Fibroblast of gingiva (primary cell): ENCODE data around the gene IFTAP.

ENCODE experiments used
- DNase-seq: peaks from one replicate; pipeline ENCODE4 v3.0.0-alpha.2; 2011; ENCODE audit warnings: low read depth

IFTAP gene

DNA sequence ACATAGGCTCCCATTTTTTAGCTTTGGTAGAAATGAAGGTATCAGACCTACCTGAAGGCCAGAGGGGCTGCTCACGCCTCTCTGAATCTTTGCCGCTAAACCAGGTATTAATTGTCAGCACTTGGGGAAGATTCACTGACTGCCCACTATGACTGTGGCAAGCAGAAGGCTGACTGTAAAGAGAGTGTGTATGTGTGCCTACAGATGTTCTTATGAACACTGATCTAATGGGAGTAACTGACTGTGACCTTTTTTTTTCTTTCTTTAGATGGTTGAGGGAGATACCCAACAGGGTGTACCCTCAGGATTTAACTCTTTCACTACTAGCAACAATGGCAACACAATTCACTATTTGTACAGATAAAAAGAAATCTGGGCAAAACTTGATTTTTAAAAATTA is 3.7 kb downstream of the IFTAP start, which contains the start of gene RAG2:
RAG2 (minus strand) TSS at position 186 of the 400 bp plus-strand sequence. CDS start 4,068 bp downstream, outside the sequence.
- DNase-seq = no peak

DNA sequence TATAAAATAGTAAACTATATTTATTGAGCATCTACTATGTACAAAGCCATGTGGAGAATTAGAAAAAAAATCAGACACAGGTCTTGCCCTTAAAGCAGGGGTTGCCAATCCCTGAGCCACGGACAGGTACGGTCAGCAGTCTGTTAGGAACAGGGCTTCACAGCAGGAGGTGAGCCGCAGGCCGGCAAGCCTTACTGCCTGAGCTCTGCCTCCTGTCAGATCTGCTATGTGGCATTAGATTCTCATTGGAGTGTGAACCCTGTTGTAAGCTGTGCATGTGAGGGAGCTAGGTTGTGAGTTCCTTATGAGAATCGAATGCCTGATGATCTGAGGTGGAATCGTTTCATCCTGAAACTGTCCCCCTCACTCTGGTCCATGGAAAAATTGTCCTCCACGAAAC is 5.9 kb downstream of the IFTAP start:
- DNase-seq = no peak

DNA sequence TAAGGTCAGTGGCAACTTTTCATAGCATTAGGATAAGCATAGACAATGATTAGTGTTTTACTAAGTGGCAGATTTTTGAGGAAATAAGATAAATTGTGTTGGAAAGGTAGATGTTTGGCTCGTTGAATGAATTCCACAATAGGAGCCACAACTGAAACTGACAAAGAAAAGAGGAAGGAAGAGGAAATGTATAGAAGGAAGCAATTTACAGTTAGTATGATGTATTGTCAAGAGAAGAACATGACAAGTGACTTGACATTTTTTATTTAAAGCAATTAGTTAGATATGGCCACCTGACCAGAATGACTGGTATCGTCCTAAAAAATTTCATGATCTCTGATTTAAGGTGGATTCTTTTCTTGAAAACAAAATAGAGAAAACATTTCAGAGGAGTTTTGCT is 6.9 kb downstream of the IFTAP start:
- DNase-seq = no peak

DNA sequence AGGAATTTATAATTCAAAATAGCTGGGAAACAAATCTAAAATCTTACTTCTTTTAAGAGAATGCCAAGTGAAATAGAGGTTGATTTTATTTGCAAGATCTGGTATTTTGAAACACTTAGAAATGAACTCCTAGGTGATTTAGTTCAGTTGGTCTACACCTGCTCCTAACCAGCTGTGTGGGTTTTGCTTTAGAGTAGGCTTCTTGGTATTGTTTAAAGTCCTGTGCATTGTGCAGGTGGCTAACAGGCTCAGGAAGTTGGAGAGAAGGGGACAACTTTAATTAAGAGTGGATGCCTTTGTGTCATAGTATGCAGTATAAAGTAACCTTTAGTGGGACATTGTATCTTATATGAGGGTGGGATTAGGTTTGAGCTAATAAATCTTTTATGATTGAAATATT is 7.8 kb downstream of the IFTAP start:
- no peak for DNase-seq

DNA sequence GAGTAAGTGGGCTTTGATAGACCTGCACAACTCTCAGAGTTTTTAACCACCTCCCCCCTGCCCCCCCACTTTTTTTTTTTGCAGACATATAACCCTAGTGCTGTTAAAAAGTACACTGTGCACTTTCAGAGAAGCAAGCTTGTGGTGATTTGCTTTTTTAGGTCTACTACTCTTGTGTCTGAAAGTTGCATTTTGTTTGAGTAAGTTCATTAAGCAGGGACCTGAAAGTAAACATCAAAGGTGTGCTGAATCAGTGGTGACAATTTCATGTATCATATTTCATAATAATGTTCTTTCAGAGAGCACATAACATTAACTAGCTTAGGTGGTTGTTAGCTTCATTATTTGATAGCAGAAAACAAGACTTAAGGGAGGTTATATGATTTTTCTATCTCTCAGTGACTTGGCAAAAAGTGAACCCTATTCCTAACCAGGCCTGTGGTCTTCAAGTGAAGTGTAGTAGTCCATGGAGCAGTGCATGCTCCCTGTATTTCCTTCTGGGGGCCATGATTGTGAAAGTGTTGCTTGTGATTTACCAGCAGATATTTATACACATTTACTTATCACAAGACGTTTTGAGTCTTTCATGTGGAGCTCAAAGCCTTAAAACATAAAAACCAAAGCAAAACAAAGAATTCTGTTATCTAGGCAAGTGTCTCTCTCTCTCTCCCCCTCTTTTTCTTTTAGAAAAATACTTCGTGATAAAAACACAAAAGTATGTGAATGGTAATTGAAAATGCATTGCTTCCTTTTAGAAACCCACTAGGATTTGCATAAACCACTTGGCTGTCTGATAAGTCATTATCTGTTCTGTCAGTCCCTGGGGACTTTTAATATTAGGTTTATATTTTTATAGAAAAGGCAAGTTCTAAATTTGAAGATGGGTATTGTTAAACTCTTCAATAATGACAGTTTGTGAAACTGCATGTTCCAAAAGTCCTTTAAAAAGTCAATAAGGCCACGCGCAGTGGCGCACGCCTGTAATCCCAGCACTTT is 11.2 kb downstream of the IFTAP start:
- no peak for DNase-seq

DNA sequence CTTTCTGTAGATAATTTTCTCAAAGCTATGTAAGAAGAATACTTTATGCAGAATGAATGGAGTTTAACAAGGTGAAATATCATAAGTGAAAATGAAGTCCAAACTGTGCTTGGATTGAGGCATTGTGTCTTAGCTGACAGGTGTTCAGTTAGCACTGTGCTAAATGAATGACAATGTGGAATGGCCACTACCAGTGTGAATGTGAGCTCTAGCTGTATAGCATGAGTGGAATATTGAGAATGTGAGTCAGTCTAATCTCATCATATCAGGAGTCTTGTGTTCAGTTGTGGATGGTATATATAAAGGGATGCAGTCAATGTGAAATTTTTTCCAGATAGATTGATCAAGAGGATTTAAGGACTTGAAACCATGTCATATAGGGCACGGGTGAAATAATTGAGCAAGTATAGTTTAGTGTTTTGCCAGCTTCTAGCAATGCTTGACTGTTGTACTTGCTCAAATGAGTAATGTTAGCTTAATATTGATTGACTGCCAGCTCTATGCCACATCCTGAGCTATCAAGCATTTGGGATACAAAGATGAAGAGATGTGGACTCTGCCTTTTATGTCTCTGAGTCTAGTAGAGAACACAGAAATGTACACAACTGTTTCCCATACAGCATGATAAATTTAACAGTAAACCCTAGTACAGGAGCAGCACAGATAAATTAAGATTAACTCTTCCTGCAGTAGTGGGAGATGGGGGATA is 14.3 kb downstream of the IFTAP start:
- no peak for DNase-seq

DNA sequence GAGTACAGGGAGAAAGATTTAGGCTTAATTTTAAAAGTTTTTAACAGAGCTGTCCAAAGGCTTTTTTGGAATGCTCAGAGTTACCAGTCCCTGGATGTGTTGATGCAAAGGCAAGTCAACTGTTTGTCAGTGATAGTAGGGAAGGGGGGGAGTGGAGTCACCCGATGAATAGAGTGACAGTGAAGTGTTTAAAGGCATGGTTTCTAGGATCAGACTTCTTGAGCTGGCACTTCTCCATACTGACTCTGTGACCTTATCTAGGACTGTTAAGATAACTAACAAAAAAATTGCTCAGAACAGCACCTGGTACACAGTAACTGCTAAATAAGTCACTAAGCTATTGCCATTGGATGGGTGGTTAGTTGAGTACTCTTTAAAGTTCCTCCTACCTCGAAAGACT is 15.1 kb downstream of the IFTAP start:
- DNase-seq = no peak

DNA sequence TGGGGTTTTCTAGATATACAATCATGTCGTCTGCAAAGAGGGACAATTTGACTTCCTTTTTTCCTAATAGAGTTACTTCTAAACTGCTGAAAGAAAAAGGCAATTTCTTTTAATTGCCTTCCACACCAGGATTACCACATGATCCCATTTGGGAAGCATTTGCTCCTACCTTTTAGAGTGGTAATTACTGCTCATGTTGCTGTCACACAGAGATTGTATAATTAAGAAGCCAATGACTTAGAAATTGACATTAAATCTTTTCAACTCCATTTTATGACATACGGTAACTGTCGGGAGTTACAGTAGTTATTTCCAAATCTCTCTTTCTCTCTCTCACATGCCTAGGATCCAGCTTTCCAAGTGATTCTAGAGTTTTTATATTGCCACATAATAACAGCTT is 21.5 kb downstream of the IFTAP start:
- no peak for DNase-seq

DNA sequence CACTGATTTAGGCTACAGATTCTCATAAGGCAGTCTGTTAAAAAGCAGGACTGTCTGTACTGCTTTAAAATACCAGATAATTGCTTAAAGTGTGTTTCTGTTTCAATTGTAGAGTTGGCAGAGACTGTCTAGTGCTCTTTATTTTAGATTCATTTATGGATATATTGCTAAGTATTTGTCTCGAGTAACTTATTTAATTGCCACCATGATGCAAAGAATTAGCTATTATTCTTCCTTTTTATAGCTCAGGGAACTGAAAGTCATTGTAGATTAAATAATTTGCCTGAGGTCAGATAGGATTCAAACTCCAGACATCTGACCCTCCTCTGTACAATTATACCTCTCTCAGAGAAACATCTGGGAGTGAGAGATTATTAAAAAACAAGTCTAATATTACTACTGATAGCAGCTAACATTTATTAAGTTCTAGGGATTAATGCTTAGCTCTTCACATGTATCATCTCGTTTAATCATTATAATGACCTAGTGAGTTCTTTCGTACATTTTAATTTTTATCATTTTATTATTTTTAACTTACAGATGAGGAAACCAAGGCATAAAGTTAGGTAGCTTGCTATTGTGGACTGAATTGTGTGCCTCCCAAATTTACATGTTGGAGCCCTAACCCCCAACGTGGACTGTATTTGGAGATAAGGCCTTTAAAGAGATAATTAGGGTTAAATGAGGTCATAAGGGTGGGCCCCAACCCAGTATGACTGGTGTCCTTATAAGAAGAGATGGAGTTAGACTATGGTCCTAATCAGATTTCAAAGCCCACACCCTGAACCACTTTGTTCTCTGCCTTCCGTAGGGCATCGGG is 23.5 kb downstream of the IFTAP start:
- no peak for DNase-seq

DNA sequence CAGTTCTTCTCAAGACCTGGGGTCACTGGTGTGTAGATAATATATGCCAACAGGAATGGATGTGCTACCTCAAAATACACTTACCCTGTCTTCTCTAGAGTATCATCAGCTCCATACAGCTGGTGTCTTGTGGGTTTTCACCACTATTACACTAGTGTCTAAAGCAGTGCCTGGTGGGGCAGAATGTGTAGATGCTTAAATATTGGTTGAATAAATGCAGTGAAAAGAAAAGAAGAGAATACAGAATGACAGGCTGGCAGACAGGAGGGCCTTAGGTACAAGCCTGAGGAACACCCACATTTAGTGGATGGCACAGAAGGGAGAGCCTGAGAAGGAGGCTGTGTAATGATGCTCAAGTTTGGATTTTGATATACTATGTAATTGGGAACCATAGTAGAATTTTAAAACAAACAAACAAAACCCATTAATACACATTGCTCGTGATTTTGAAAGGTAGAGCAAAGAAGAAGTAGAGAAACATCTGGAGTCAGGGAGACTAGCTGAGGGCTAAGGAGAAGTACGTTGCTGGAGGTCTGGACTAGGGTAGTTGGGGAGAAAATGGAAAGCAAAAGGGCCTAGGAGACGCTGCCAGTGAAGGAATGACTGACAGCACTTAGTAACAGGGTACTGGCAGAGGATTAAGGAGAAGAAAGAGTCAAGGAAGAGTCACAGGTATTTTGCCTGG is 24.2 kb downstream of the IFTAP start:
- DNase-seq = no peak

DNA sequence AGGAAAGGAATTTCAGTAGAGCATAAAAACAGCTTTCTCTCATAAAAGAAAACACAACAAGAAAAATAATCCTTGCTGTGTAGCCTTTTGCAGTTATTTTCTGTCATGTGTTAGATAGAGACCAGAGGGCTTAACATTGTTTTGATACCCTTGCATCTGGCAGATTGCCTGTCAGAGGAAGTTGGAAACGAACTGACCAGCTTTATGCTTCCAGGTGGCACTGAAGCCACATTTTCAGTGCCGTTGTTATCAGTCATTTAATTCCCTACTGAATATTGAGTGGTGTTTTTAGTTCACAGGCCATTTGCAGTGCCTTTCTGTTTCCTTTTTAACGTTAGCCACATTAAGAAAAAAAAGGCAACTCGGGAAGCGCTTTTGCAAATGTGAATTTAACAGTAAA is 25.2 kb downstream of the IFTAP start:
- DNase-seq = no peak

DNA sequence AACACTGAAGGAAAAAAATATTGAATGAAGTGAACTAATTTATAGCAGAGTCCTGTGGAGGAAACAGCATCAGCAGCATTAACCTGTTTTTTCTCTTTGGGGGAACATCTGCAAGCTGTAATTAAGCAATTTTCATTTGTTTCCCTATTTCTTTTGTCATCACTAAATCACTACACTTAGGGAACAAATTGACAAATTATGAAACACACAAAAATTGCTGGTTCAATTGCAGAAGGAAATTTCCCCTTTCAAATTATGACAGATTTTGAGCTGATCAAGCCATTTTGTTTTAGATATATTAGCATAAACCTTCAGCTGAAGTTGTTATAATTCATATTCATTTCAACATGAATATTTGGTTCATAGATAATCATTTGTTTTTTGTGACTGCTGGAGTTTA is 25.9 kb downstream of the IFTAP start:
- DNase-seq = no peak

DNA sequence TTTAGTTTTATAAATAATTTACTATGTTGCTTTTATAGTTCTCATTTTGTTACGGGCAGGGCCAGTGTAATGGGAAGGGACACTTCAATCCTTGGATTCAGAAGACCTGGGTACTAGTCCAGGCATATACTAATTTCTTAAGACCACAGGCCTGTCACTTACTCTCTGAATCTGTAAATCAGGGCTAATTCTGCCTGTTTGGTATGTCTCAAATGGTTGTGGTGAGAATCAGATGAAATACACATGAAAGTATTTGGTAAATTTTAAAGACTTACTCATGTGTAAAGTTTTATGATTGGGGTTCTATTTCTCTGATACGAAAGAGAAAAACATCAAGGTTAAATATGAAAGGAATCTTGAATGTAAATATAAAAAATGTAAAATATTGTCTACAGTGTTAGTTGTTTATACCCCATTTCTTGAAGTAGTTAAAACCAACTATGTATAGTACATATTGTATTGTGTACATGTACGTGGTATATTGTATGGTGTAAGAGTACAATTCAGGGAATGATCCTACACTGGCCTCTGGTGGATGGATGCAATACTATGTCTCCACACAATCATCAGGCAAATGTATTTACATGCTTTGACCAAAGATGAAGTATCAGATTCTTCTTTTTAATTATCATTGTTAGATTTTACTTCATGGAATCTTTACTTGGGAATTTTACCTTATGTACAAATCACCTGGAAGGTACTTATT is 28.3 kb downstream of the IFTAP start:
- DNase-seq = peak; percentile 14

DNA sequence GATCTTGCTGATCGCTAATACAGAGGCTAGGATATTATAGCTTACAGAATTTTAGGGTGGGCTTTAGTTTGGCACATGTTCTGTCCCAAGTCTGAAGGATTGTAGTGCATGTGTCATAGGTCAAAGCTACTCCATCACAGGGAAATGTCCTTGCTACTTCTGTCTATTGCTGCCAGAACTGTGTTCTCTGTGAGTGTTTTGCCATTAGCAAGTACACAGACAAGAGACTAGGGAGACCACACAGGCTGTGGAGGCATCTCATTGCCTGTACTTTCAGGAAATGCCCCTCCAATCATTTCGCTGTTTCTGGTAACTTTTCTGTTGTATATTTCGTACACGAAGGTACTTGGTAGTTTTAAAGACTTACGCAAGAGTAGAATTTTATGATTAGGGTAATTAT is 29.2 kb downstream of the IFTAP start:
- DNase-seq = no peak

DNA sequence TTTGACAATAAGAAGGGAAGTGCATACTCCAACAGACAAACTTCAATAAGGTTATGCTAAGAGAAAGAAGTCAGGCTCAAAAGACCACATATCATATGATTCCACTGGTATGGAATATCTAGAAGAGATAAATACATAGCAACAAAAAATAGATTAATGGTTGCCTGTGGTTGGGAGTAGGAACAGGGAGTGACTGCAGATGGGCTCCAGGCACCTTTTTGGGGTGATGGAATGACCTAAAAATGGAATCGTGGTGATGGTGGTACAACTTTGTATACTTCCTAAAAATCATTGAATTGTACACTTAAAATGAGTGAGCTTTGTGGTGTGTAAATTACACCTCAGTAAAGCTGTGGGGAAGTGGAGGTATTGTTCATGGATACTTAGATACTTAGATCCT is 32.7 kb downstream of the IFTAP start:
- DNase-seq = no peak

DNA sequence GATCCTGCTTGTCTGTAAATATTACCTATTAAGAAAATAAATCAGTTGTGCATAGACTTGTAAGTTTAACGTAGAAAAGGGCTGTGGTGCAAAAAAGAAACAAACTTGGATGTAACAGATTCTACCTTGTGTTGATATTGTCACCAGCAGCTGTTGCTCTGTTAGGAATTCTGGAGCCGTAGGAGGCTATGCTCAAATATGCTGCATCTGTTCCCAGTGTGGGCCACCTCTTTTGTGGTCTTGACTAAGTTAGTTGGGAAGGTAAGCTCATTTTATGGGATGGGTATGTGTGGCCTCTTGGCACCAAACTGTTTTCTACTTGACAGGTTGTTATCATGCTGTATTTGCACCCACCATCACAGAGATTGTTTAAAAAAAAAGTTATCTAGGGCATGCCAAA is 33.2 kb downstream of the IFTAP start:
- no peak for DNase-seq

DNA sequence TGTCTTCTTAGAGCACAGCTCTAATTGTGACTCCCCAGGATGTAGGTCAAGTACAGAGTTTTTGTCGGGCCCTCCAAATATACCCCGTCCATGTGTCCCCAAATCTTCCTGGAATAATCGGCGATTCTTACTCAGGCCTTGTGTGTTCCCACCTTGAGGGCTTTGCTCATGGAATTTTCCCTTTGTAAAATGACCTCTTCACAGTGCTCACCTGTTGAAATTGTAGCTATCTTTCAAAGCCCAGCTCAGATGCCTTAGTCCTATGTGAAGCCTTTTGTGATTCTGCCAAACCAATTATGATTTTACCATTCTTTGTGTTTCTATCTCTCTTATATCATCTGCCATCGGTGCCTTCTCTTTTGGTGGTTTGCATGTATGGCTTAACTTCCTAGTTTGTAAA is 33.8 kb downstream of the IFTAP start:
- DNase-seq = no peak

DNA sequence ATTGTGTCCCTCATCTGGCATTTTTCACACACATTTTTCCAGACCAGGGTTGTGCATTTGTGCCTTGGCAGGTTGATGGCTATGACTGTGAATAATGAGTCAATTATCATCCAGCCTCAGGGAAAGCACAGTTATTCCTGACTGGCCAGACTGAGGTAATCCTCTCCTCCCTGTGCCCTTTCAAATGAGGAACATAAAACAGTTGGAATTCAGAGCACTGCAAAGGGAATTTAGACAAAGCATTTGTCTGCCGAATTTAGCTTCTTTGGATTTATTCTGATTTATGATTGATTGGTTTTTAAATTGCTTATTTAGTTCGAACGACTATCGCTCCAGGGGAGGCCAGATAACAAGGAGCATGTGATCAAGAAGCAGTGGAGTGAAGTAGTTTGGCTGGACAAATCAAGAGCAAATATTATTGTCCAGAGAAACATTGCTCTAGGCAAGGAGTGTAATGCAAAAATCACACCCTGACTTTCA is 34.5 kb downstream of the IFTAP start:
- no peak for DNase-seq

DNA sequence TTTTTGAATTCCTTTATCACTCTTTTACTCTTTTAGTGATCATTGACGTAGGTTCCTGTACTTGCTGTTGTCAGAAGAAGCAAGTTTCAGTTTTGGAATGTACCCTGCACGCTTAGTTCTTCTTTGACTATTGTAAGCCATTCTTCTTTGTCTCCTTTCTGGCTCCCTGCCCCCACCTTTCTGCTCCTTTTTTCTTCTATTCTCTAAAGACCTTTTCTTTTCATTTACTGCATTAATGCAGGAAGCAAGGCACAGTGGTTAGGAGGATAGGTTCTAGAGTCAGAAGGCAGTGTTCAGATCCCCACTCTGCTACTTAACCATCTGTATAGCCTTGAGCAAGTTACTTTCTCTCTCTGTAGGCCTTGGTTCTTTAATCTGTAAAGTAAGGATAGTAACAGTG is 37.5 kb downstream of the IFTAP start:
- DNase-seq = no peak

DNA sequence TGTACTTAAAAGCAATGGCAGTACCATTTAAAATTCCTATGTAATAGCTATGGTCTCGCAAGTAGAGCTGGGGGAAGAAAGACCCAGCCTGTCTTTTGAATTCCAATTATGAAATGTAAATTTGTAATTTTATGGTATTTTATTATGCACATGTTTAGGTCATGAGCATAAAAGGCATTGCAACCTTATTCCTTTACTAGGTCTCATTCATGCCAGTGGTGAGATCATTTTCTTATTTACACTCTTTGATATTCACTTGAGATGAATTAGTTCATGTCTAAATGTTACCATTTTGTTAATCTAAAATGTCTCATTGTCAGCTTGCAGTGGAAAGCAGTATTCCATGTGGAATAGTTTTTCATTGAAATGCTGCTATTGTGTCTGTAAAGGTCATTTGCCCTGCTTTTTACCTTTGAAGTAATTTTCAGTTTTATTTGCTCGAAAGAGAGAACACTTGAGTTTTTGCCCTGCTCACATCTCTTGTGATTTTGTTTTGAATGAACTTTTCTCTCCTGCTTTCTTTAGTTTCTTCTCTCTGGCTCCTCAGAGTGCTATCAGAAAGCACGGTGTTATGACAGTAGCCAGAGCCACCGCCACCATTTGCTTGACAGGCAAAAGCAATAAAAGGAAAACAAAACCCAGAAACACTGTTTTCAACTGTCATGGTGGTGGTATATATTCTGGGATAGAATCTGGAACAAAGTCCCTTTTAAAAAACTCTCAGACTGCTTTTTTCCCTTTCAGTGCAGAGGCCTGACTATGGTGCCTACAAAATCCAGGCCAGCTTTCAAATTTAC is 41.0 kb downstream of the IFTAP start:
- no peak for DNase-seq
